C4-2B (cell line): ENCODE measurements around the gene LPAR6.

Experiments used
- H3K27ac ChIP-seq: fragments of 450-650 bp; 2 replicates; pipeline ENCODE4 v1.5.1; 2017
- CTCF ChIP-seq: fragments of 450-650 bp; conservative IDR thresholded peaks from 2 replicates; pipeline ENCODE4 v1.5.1; 2017; ENCODE audit warnings: mild to moderate bottlenecking
- ZFX ChIP-seq: fragments of 450-650 bp; IDR thresholded peaks from 2 replicates; pipeline ENCODE4 v1.6.1; 2017

Gene LPAR6

GRCh38 chr13:48402325-48402932 is 10.5 kb downstream of the LPAR6 start:
- H3K27ac ChIP-seq: no peak overlapping the region
- no peak for TF ChIP-seq CTCF
- TF ChIP-seq ZFX: no peak

- TF ChIP-seq CTCF (no peak), ZFX (no peak)
- H3K27ac ChIP-seq: no peak overlapping the region
These were observed 11.4 kb downstream of the LPAR6 start for GRCh38 chr13:48401480-48401879.

GRCh38 chr13:48400850-48401291 is 12.0 kb downstream of the LPAR6 start:
- TF ChIP-seq CTCF: no peak
- TF ChIP-seq ZFX: no peak
- H3K27ac ChIP-seq: no peak overlapping the region

- no peak overlapping the region for H3K27ac ChIP-seq
- TF ChIP-seq CTCF (no peak), ZFX (no peak)
These were observed 12.7 kb downstream of the LPAR6 start for GRCh38 chr13:48400090-48400694.

- H3K27ac ChIP-seq: no peak overlapping the region
- no peak for TF ChIP-seq CTCF
- TF ChIP-seq ZFX: no peak
These were observed 14.3 kb downstream of the LPAR6 start for GRCh38 chr13:48398450-48399095.

- H3K27ac ChIP-seq: no peak overlapping the region
- no peak for TF ChIP-seq ZFX
- TF ChIP-seq CTCF: no peak
These were observed 15.2 kb downstream of the LPAR6 start for GRCh38 chr13:48397744-48398143.

GRCh38 chr13:48393698-48394085 is 19.2 kb downstream of the LPAR6 start:
- TF ChIP-seq CTCF (no peak), ZFX (no peak)

More at GRCh38 chr13:48393698-48394085, 19.2 kb downstream of the LPAR6 start:
- no peak overlapping the region for H3K27ac ChIP-seq
